HepG2 (cell line): Measurements from ENCODE around the gene TSKU. TPM values are rescaled to one million over a fixed set of nuclear protein-coding genes. Genes with fewer than 3 reads are reported as not detected.

Experiments
- ATF7-NPFF ChIP-seq: sonication (generic); formaldehyde crosslinking; IDR thresholded peaks from 2 replicates; pipeline ENCODE4 v1.8.1; 2023; ENCODE audit warnings: mild to moderate bottlenecking, low read depth, missing genetic modification reagents, moderate library complexity
- BCL6 ChIP-seq: IDR thresholded peaks from 2 replicates; pipeline ENCODE4 v1.6.1; 2016; ENCODE audit warnings: missing genetic modification reagents, missing compliant biosample characterization
- CTCF ChIP-seq: sonication (generic); formaldehyde crosslinking; IDR thresholded peaks from 2 replicates; pipeline ENCODE4 v1.5.0; 2020; ENCODE audit warnings: mild to moderate bottlenecking, missing genetic modification reagents, moderate library complexity
- ELF4 ChIP-seq: sonication (generic); formaldehyde crosslinking; IDR thresholded peaks from 2 replicates; pipeline ENCODE4 v1.5.0; 2020; ENCODE audit warnings: missing genetic modification reagents, mild to moderate bottlenecking, moderate library complexity, borderline replicate concordance
- HDAC2 ChIP-seq: sonication (generic); formaldehyde crosslinking; IDR thresholded peaks from 2 replicates; pipeline ENCODE4 v1.4.0; 2020; ENCODE audit warnings: missing genetic modification reagents
- MAZ ChIP-seq, 2 experiments: sonication (generic) in 1 of 2; formaldehyde crosslinking in 1 of 2; IDR thresholded peaks; 2 replicates each; pipeline versions ENCODE4 v1.5.0 to v1.6.1; 2012 to 2020; ENCODE audit warnings: low read depth in 2 of 2, mild to moderate bottlenecking in 2 of 2, borderline replicate concordance in 1 of 2, improper control_type of control experiment in 1 of 2, low read length in 1 of 2, missing genetic modification reagents in 1 of 2, moderate library complexity in 1 of 2
- MLLT10 ChIP-seq: sonication (generic); formaldehyde crosslinking; IDR thresholded peaks from 2 replicates; pipeline ENCODE4 v1.4.0; 2020; ENCODE audit warnings: missing genetic modification reagents
- NCOA1 ChIP-seq: sonication (generic); formaldehyde crosslinking; IDR thresholded peaks from 2 replicates; pipeline ENCODE4 v1.9.0; 2021; ENCODE audit warnings: missing genetic modification reagents
- PHF20 ChIP-seq: sonication (generic); formaldehyde crosslinking; IDR thresholded peaks from 2 replicates; pipeline ENCODE4 v1.5.0; 2020; ENCODE audit warnings: mild to moderate bottlenecking, missing genetic modification reagents
- PLRG1 ChIP-seq: fragments of 450-650 bp; conservative IDR thresholded peaks from 2 replicates; pipeline ENCODE4 v1.6.1; 2016
- RELA ChIP-seq: sonication (generic); formaldehyde crosslinking; IDR thresholded peaks from 2 replicates; pipeline ENCODE4 v1.4.0; 2020; ENCODE audit warnings: missing genetic modification reagents
- SAFB2 ChIP-seq: sonication (generic); formaldehyde crosslinking; IDR thresholded peaks from 2 replicates; pipeline ENCODE4 v1.5.1; 2020; ENCODE audit warnings: missing genetic modification reagents, low read depth, mild to moderate bottlenecking, borderline replicate concordance
- ZBTB3 ChIP-seq: sonication (generic); formaldehyde crosslinking; IDR thresholded peaks from 2 replicates; pipeline ENCODE4 v1.4.0; 2020; ENCODE audit warnings: low read depth, mild to moderate bottlenecking, moderate library complexity, missing genetic modification reagents, borderline replicate concordance
- ZBTB38 ChIP-seq: sonication (generic); formaldehyde crosslinking; IDR thresholded peaks from 2 replicates; pipeline ENCODE4 v1.5.1; 2020; ENCODE audit warnings: mild to moderate bottlenecking, missing genetic modification reagents
- ZFP37 ChIP-seq: sonication (generic); formaldehyde crosslinking; IDR thresholded peaks from 2 replicates; pipeline ENCODE4 v1.4.0; 2020; ENCODE audit warnings: missing genetic modification reagents, borderline replicate concordance
- ZFP41 ChIP-seq: sonication (generic); formaldehyde crosslinking; IDR thresholded peaks from 2 replicates; pipeline ENCODE4 v1.4.0; 2020; ENCODE audit warnings: mild to moderate bottlenecking, missing genetic modification reagents, borderline replicate concordance
- ZFY ChIP-seq: sonication (generic); formaldehyde crosslinking; IDR thresholded peaks from 2 replicates; pipeline ENCODE4 v1.4.0; 2020; ENCODE audit warnings: missing genetic modification reagents
- ZNF12 ChIP-seq: sonication (generic); formaldehyde crosslinking; IDR thresholded peaks from 2 replicates; pipeline ENCODE4 v1.5.0; 2020; ENCODE audit warnings: missing genetic modification reagents
- ZNF431 ChIP-seq: sonication (generic); formaldehyde crosslinking; IDR thresholded peaks from 2 replicates; pipeline ENCODE4 v1.9.0; 2022; ENCODE audit warnings: missing genetic modification reagents, low read depth, mild to moderate bottlenecking, borderline replicate concordance
- ZNF501 ChIP-seq: sonication (generic); formaldehyde crosslinking; IDR thresholded peaks from 2 replicates; pipeline ENCODE4 v1.5.1; 2020; ENCODE audit warnings: mild to moderate bottlenecking, moderate library complexity, missing genetic modification reagents
- ZNF543 ChIP-seq: sonication (generic); formaldehyde crosslinking; IDR thresholded peaks from 2 replicates; pipeline ENCODE4 v1.4.0; 2020; ENCODE audit warnings: mild to moderate bottlenecking, missing genetic modification reagents
- ZNF569 ChIP-seq: sonication (generic); formaldehyde crosslinking; IDR thresholded peaks from 2 replicates; pipeline ENCODE4 v1.5.0; 2020; ENCODE audit warnings: mild to moderate bottlenecking, missing genetic modification reagents, moderate library complexity, borderline replicate concordance
- ZNF691 ChIP-seq: sonication (generic); formaldehyde crosslinking; IDR thresholded peaks from 2 replicates; pipeline ENCODE4 v1.4.0; 2020; ENCODE audit warnings: missing genetic modification reagents, low read depth, mild to moderate bottlenecking, borderline replicate concordance
- ZNF761 ChIP-seq: sonication (generic); formaldehyde crosslinking; conservative IDR thresholded peaks from 2 replicates; pipeline ENCODE4 v1.4.0; 2020; ENCODE audit warnings: mild to moderate bottlenecking, missing genetic modification reagents
- ZNF850 ChIP-seq: sonication (generic); formaldehyde crosslinking; conservative IDR thresholded peaks from 2 replicates; pipeline ENCODE4 v1.9.0; 2021; ENCODE audit warnings: mild to moderate bottlenecking, missing genetic modification reagents
- ZNF883 ChIP-seq: sonication (generic); formaldehyde crosslinking; IDR thresholded peaks from 2 replicates; pipeline ENCODE4 v1.5.1; 2020; ENCODE audit warnings: mild to moderate bottlenecking, missing genetic modification reagents; ENCODE audit errors: not compliant biosample characterization
- polyA plus RNA-seq, 8 experiments: library from polyadenylated mRNA; depleted of rRNA in 3 of 8; stranded (reverse) in 7 of 8; unstranded in 1 of 8; fragments of >200 nt; fragmentation: Illumina TruSeq in 4 of 8; extraction: Trizol in 4 of 8; gene quantifications; 2 replicates each; pipeline versions ENCODE4 v1.2.1 to v1.2.3, GENCODE V29; 2011 to 2016; ENCODE audit warnings: low read depth in 4 of 8, missing spikeins in 1 of 8, mixed read lengths in 1 of 8; ENCODE audit not compliant: insufficient read depth in 1 of 8
- total RNA-seq, 5 experiments: library from RNA; depleted of rRNA; stranded (reverse); fragments of >200 nt; fragmentation: Illumina TruSeq; extraction: Trizol; gene quantifications; 2 replicates each; pipeline ENCODE4 v1.2.3, GENCODE V29; 2016; ENCODE audit warnings: low read depth in 1 of 5
- TF ChIP-seq, protein P1 (sequence below): sonication (generic); formaldehyde crosslinking; IDR thresholded peaks from 2 replicates; pipeline ENCODE4 v1.8.1; 2023; ENCODE audit warnings: missing genetic modification reagents, inconsistent platforms, borderline replicate concordance

Gene TSKU
- total and polyA plus RNA-seq, 2 of the 13 experiments (the other 11 are each of a cell fraction or from before 2014, with no cell fraction given), result 20.3 to 21.4 TPM

- TF ChIP-seq SAFB2 (CRISPR knock-in tag) (peak; percentile 29; the same call in 1 of the 2 replicates), ZFP41 (no peak), ELF4 (CRISPR knock-in tag) (no peak), PHF20 (no peak), ZNF501 (CRISPR knock-in tag) (no peak), PLRG1 (no peak), ZNF850 (CRISPR knock-in tag) (no peak), ZNF12 (peak; percentile 58), ZNF543 (CRISPR knock-in tag) (no peak), MLLT10 (CRISPR knock-in tag) (no peak), RELA (no peak), BCL6 (CRISPR knock-in tag) (peak; percentile 69), ZBTB3 (CRISPR knock-in tag) (no peak), ZFP37 (CRISPR knock-in tag) (no peak), HDAC2 (CRISPR knock-in tag) (peak; percentile 78), NCOA1 (CRISPR knock-in tag) (no peak), ZNF431 (CRISPR knock-in tag) (no peak), MAZ (IDR thresholded peaks at IDR 0.05; ENCODE audit: borderline replicate concordance, low read depth, low read length) (no peak), MAZ (CRISPR knock-in tag; IDR thresholded peaks at IDR 0.05; ENCODE audit: low read depth) (no peak), ATF7-NPFF (CRISPR knock-in tag) (no peak), ZFY (CRISPR knock-in tag) (peak; percentile 46; the same call in 1 of the 2 replicates), ZNF883 (CRISPR knock-in tag) (no peak), ZNF569 (CRISPR knock-in tag) (no peak), ZNF691 (CRISPR knock-in tag) (no peak; the same call in 1 of the 2 replicates), ZNF761 (CRISPR knock-in tag) (no peak), ZBTB38 (CRISPR knock-in tag) (no peak), CTCF (CRISPR knock-in tag) (no peak)
- TF ChIP-seq, protein P1, sequence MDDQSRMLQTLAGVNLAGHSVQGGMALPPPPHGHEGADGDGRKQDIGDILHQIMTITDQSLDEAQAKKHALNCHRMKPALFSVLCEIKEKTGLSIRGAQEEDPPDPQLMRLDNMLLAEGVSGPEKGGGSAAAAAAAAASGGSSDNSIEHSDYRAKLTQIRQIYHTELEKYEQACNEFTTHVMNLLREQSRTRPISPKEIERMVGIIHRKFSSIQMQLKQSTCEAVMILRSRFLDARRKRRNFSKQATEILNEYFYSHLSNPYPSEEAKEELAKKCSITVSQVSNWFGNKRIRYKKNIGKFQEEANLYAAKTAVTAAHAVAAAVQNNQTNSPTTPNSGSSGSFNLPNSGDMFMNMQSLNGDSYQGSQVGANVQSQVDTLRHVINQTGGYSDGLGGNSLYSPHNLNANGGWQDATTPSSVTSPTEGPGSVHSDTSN (CRISPR knock-in tag), result no peak
These were observed 13.2 kb upstream of the TSKU start (continued) for GRCh38 chr11:76769645-76770586.
